HG03457 (cell line): Measurements from ENCODE around the gene GOLIM4.
A peak's percentile ranks its signal among the peaks of the same experiment; 100 is the strongest.
"Not testable (repeated sequence)": the region's sequence is repeated elsewhere in the genome, so short reads cannot be mapped to it uniquely, and the experiment has no call there.

Source experiments
- ATAC-seq: cut with Tn5 transposase; IDR thresholded peaks from one replicate; pipeline ENCODE4 v1.9.1; 2021; ENCODE audit warnings: moderate number of reproducible peaks; ENCODE audit not compliant: unreplicated experiment

Gene GOLIM4

GRCh38 chr3:168049367-168049974 lies 46.3 kb downstream of the GOLIM4 start:
- no peak for ATAC-seq

- no peak for ATAC-seq
These were observed 47.1 kb downstream of the GOLIM4 start for GRCh38 chr3:168048414-168049330.

- ATAC-seq: no peak
These were observed 47.8 kb downstream of the GOLIM4 start for GRCh38 chr3:168047936-168048335.

GRCh38 chr3:168047190-168047795 lies 48.4 kb downstream of the GOLIM4 start:
- ATAC-seq: peak; percentile 73

GRCh38 chr3:168044049-168044448 lies 51.7 kb downstream of the GOLIM4 start:
- ATAC-seq: no peak

- ATAC-seq: peak; percentile 48
These were observed 55.0 kb downstream of the GOLIM4 start for GRCh38 chr3:168040607-168041208.

GRCh38 chr3:168037020-168037419 lies 58.7 kb downstream of the GOLIM4 start:
- ATAC-seq: no peak

GRCh38 chr3:168036619-168037018 lies 59.1 kb downstream of the GOLIM4 start:
- ATAC-seq: no peak

- no peak for ATAC-seq
These were observed 61.4 kb downstream of the GOLIM4 start for GRCh38 chr3:168034152-168034928.

GRCh38 chr3:168030577-168030976 lies 65.1 kb downstream of the GOLIM4 start:
- no peak for ATAC-seq

- no peak for ATAC-seq
These were observed 66.0 kb downstream of the GOLIM4 start for GRCh38 chr3:168029705-168030104.

GRCh38 chr3:168028086-168028485 lies 67.6 kb downstream of the GOLIM4 start:
- no peak for ATAC-seq

GRCh38 chr3:168026764-168027163 lies 69.0 kb downstream of the GOLIM4 start:
- no peak for ATAC-seq

GRCh38 chr3:168025076-168025475 lies 70.6 kb downstream of the GOLIM4 start:
- no peak for ATAC-seq

- no peak for ATAC-seq
These were observed 71.2 kb downstream of the GOLIM4 start for GRCh38 chr3:168024537-168024941.

- ATAC-seq: no peak
These were observed 73.8 kb downstream of the GOLIM4 start for GRCh38 chr3:168021737-168022450.

- ATAC-seq: not testable (repeated sequence)
These were observed 84.4 kb downstream of the GOLIM4 start for GRCh38 chr3:168011280-168011679.

GRCh38 chr3:168006584-168006983 lies 89.1 kb downstream of the GOLIM4 start:
- no peak for ATAC-seq

GRCh38 chr3:168003911-168004310 lies 91.8 kb downstream of the GOLIM4 start:
- ATAC-seq: no peak

GRCh38 chr3:168002786-168003368 lies 92.8 kb downstream of the GOLIM4 start:
- ATAC-seq: no peak
